Measurements from ENCODE around the gene IFI27L1.
"Not testable (repeated sequence)": the region's sequence is repeated elsewhere in the genome, so short reads cannot be mapped to it uniquely, and the experiment has no call there.

IFI27L1 gene

DNA sequence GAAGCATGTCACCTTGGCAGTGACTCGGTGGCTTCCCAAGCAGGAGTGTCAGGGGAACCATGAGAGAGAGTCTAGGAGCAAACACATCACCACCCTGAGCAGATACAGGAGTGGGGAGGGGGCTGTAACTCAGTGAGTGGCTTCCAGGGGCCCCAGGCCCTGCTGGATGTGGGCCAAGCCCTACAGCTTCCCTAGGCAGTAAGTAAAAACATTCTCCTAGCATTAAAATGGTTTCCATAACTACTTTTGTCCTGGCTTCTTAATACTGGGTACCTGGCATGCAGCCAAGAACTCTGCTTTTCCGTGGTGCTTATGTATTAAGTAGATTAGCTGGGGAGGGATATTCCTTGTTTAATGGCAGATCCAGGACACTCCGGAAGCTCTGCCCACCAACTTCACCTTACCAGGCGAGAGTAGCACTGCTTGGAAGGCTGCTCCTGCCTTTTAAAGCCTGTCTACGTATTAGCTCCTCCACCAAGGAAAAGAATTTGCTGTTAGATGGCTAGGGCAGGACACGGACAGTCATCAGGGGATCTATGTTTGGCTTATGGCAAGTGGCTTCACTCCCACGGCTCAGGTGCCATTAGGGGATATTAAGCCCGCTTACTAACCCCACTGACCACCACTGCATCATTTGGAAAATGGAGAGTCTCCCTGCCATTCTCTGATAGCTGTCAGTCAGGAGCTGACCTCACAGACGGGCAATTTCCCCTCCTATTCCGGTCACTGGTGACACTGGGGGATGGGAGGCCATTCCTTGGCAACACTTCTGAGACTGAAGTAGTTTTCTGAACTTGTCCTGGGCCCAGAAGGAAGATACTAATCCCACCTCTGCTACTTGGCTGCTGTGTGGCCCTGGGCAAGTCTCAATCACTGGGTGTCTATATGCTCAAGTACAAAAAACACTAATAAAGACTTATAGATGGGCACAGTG, 32.2 kb upstream of the IFI27L1 start:
- no peak for DNase-seq

DNA sequence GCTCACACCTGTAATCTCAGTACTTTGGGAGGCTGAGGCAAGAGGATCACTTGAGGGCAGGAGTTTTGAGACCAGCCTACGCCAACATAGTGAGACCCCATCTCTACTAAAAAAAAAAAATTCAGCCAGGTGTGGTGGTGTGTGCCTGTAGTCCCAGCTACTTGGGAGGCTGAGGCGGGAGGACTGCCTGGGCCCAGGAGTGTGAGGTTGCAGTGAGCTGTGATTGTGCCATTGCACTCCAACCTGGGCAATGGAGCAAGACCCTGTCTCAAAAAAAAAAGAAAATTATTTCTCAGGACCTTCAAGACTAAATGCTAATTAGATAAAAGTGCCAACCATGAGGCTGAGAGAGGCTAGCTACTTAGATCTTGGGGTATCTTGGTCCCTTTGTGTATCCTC, 31.5 kb upstream of the IFI27L1 start:
- no peak for DNase-seq

GRCh38 chr14:94050231-94050880, 30.8 kb upstream of the IFI27L1 start:
- no peak for DNase-seq

- DNase-seq = no peak
These were observed 30.0 kb upstream of the IFI27L1 start for GRCh38 chr14:94051115-94051514.

- DNase-seq = no peak
These were observed 29.3 kb upstream of the IFI27L1 start for GRCh38 chr14:94051779-94052178.

GRCh38 chr14:94052199-94052598, 28.9 kb upstream of the IFI27L1 start:
- DNase-seq = no peak

GRCh38 chr14:94052662-94053061, 28.4 kb upstream of the IFI27L1 start:
- no peak for DNase-seq

- no peak for DNase-seq
These were observed 26.7 kb upstream of the IFI27L1 start for GRCh38 chr14:94054401-94054800.

DNA sequence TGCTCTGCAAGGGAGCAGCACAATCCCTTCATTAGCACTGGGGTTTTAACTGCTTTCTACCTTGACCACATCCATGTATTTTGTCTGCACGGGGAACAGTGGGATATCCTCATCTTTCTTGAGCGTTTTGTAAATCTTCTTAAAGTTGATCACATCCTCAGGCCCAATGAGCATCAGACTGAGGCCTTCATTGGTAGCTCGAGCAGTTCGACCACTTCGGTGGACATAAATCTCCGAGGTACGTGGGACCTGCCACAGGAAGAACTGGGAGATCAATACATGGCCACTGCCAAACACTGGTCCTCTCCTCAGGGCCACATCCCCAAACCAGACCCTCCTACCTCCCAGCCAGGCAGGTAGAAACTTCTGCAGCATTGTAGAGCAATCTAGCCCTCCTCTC, 26.2 kb upstream of the IFI27L1 start:
- no peak for DNase-seq

GRCh38 chr14:94056579-94057308, 24.4 kb upstream of the IFI27L1 start:
- no peak for DNase-seq

- DNase-seq = no peak
These were observed 22.9 kb upstream of the IFI27L1 start for GRCh38 chr14:94058128-94058673.

DNA sequence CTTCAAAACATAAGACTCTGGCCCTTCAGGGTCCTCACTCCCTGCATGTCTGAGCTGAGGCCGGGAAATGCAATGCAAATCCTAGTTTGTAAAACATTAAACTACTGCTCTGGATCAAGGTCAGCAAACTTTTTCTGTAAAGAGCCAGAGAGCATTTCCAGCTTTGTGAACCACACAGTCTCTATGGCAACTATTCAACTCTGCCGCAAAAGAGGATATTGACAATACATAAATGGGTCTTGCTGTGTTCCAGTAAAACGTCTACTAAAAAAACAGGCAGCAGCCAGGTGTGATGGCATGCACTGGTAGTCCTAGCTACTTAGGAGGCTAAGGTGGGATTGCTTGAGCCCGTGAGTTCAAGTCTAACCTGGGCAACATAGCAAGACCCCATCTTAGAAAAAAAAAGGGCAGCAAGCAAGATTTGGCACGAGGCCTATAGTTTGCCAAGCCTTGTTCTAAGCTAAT, 22.4 kb upstream of the IFI27L1 start:
- no peak for DNase-seq

GRCh38 chr14:94059998-94060397, 21.1 kb upstream of the IFI27L1 start:
- DNase-seq = no peak

- DNase-seq = no peak
These were observed 18.7 kb upstream of the IFI27L1 start for GRCh38 chr14:94062344-94062940.

GRCh38 chr14:94066089-94066676, 14.9 kb upstream of the IFI27L1 start:
- DNase-seq = no peak

- not testable (repeated sequence) for DNase-seq
These were observed 9.0 kb upstream of the IFI27L1 start for GRCh38 chr14:94072076-94072475.

- no peak for DNase-seq
These were observed 6.6 kb upstream of the IFI27L1 start for GRCh38 chr14:94074534-94074933.

- DNase-seq = no peak
These were observed 6.1 kb upstream of the IFI27L1 start for GRCh38 chr14:94075008-94075407.

DNA sequence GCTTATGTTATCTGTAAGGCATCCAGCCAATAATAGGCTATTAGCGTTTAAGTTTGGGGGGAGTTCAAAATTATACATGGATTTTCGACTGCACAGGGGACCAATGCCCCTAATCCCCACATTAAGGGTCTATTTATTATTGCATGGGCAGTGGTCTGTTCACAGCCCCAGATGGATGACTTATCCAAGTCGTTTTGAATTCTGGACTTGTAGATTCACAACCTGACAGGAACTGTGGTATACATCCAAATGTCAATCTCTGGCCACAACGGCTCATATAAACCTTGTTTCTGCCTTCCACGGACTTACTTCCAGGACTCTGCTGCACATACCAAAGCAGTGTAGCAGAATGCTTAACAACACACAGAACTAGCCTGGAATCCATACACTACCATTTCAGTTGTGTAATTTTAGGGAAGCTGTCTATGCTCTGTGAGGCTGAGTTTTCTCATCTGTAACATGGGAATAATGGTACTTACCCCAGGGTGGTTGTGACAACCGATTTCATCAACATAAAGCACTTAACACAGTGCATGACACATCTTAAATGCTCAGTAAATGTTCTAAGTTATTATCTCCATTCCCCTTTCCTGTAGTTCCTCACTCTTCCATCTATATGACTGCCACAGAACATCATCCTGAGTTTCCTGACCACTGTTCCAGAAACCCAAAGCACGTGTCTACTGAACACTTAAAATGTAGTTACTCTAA, 3.8 kb upstream of the IFI27L1 start:
- no peak for DNase-seq

- DNase-seq = no peak
These were observed 3.3 kb upstream of the IFI27L1 start for GRCh38 chr14:94077823-94078222.

- DNase-seq = no peak
These were observed 1.1 kb upstream of the IFI27L1 start for GRCh38 chr14:94079891-94080620.
